Activated CD4-positive, alpha-beta T cell treated with anti-CD3 and anti-CD28 coated beads for 48 hours (primary cell): ENCODE data around the gene RBMXL2.

Source experiments
- DNase-seq: peaks from one replicate; pipeline ENCODE4 v3.0.0-alpha.2; 2020

The RBMXL2 gene

DNA sequence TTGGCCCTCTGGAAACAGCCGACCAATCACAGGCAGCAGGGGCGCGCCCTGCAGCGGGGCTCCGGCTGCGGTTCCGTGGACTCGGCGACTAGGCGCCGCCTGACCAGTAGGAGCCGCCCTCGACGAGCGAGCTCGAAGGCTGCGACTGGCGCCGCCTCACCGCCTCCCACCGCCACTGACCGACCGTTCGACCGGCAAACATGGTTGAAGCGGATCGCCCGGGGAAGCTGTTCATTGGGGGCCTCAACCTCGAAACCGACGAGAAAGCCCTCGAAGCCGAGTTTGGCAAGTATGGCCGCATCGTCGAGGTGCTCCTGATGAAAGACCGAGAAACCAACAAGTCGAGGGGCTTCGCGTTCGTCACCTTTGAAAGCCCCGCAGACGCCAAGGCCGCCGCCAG lies at the start of gene RBMXL2:
TSS of gene RBMXL2 (plus strand) at position 78 of the 400 bp plus-strand sequence. CDS start at position 201, 123 bp downstream.
- no peak for DNase-seq

DNA sequence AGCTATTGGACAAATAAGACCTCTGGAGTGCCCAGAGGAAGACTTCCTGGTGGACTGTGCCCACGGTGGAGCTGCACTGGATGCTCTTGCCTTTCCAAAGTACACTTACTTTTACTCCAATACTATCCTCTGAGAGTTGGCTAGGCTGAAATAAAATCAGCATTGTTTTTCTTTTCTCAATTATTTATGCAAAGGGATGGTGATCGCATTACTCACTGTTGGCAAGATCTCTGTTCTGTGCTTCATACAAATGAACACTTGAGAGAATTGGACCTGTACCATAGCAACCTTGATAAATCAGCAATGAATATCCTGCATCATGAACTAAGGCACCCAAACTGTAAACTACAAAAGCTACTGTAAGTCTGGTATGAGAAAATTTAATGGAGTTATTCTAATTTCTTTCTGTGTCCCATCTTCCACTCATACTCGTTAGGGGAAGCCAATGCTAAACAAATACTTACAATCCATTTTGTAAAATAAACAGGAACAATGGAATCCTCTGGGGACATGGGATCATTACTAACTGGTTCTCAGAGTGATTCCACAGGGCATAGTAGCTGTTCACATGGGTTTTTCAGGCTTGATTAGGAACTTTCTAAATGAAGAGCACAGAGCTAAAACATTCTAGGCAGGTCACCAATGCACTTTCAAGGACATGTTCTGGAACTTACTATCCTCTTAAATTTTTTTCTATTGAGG lies 42.2 kb upstream of the RBMXL2 start:
- DNase-seq, result no peak

DNA sequence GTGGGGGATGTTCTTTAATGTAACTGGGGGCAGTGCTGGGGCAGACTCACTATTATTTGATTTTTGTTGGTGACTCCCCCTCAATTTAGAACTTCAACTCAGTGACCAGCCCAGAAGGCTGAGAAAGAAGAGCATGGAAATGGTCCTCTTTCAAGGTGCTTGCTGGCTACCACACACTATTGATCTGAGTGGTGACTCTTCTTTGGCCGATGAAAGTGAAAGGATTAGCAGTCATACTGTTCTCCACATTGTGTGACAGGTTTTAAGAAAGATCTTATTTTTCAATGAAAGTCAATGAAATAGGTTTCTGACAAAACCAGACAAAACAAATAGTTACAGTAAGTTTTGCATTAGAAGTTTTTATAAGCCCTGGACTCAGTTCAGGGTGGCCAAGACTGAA lies 38.6 kb upstream of the RBMXL2 start:
- no peak for DNase-seq

DNA sequence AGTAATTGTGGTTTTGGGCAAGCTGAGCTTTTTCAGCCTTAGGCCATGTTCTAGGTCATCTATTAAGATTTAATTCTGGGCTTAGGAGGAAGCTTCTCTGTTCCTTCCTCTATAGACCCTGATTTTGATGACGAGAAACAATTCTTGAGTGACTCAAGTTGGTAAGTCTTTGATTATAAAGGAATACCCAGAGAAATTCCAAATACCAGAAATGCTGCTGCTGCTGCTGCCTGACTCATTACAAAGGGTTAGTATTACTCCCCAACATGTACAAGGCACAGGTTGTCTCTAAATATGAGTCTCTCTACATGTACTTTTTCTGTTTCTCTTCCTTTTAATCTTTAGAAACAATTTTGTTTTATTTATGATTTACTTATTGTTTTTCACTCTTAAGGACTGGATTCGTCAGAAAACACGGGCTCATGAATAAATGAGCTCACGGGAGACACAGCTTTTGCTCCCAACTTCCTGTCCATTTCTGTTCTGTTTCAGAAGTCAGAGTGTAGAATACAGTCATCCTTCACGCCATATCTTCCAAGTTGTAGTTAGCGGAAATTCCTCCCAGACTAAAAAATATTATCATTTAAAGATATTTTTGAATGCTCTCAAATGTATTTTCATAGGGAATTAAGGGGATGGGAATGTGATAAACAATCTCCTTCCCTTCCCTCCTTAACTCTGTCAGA lies 31.8 kb upstream of the RBMXL2 start:
- DNase-seq, result no peak

DNA sequence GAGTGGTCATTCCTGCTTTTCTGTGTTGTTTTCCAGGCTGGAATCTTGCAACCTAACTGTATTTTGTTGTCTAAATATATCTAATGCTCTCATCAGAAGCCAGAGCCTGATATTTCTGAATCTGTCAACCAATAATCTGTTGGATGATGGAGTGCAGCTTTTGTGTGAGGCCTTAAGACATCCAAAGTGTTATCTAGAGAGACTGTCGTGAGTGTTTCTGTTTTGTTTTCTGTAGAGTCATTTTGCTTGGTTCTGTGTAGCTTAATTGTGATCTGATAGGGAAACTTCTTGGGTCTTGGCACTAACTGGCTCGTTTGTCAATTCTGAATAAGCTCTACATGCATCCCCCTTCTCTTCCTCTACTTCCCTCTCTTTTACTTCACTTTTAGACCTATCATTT lies 31.2 kb upstream of the RBMXL2 start:
- no peak for DNase-seq

DNA sequence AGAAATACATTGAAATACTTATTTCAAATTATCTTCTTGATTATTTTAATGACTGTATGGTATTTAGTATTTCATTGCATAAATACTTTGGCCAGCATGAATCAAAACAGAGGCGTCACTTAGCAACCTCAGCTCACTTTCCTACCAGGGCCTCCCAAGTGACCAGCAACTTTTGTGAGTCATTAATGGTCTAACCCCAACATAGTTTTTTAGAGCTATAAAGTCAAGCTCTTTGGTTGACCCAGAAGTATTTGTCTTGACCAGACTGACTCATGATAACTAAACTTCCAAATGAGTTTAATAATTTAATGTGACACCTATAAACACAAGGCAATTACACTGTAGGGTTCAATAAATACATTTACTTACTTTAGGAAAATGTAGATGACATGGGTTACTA lies 27.9 kb upstream of the RBMXL2 start:
- no peak for DNase-seq

DNA sequence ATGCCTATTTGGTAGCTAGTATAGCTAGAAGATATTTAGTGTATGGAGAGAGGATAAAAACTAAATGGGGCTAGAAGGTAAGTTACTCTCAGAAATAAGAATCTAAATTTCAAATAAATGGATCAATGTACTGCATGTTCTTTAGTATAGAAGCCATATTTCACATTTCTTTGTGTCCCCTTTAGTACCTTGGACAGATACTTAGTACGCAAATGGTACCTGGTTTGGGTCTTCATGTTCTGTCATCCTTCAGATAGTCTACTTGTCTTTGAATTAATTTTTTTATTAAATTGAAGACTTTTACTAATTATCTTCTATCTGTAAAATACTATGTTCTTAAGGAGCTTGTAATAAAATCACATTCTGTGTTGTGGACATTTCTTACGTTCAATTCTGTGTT lies 26.3 kb upstream of the RBMXL2 start:
- no peak for DNase-seq

DNA sequence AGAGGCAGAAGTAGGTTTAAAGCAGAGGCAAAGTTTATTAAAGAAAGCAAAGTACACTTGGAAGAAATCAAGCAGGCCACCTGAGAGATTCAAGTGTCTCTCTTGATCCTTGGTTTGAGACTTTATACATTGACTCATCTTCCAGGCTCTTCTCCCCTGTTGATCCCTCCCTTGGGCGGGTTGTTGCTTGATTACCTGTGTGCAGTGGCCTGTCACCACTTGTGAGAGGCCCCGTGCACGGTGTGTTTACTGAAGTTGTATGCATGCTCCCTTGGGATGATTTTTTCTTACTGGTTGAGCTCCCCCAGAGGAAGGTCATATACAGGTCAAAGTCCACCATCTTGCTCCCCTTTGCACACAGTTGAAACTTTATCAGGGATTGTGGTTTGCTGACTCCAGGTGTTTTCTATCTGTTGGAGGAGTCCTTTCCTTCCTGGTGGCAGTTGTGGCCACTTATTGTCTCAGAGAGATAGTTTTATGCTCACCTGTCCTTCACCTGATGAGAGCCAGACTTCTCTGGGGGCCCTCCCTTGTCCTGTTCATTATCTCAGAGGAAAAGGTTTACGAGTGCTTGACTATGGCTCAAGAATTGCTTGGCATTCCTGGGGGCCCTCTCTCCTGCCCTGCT lies 16.3 kb upstream of the RBMXL2 start:
- DNase-seq, result no peak

DNA sequence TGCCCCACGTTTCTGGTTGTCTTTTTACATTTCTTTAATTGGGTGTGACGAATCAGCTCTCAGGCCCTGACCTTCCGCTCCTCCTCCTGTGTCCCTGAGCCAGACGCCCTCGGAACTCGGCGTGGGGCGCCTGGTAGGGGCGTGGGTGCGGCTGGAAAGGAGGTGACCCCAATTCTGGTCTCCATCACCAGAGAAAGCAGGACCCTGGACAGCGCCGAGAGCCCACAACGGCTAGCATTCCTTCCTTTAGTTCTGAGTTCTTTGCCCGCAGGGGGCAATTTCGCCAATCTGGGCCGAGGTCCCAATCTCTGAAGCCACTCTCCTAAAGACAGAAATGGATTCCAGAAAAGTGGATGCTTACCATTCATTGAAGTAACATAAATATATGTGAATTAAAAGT lies 11.7 kb upstream of the RBMXL2 start:
- DNase-seq, result no peak

DNA sequence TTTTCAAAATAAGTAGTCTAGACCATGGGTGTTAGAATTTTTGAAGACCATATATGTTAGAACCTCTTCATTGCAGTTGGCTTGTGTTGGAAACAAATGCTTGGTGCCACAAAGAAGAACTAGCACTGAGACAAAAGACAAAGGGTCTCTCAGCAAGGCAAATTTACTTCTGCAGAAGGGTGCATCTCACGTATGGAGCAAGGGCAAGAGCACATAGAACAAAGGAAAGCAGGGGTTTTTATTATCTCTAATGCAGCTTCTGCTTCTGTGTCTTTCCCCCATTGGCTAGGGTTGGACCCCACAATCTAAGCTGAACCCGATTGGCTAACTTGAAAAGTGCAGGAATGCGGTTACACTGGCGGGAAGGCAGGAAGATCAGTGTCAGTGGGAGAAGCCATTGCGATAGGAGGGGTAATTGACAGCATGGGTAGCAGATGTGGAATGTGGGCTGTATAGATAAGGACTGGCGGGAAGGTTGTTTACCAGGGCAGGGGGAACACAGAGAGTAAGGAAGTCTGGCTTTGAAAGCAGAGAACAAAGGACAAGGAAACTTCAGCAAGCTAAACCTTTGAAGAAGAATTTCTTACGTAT lies 9.2 kb upstream of the RBMXL2 start:
- no peak for DNase-seq

DNA sequence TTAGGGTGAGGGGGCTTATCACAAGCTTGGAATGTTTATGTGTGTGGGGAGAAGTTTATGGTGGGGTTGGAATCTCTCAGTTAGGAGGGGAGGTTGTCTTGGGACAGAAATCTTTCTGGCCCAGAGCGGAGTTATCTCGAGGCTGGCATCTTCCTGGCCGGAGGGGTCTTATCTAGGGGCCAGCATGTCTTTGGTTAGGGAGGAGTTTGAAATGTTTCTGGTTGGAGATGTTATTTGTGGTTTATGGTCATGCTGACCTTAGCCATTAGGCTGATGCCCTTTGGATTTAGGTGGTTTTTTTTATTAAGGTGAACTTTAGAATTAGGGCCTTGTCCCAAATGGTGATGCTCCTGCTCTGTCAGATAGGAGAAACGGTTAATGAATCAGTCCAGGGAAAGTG lies 7.9 kb upstream of the RBMXL2 start:
- no peak for DNase-seq

DNA sequence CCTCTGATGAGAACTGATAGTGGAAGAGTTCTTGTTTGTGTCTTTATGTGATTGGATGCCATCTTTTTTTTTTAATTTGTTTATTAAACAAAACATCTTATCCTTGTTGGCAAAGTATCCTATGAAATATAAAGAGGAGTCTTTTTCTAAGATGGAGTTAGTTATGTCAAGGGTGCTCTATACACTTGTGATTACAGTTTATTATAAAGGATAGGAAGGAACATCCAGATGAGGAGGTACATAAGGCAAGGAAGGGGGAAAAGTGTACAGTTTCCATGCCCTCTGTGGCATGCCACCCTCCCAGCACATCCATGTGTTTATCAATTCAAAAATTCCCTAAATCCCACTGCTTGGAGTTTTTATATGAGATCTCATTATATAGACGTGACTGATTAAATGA lies 7.4 kb upstream of the RBMXL2 start:
- DNase-seq, result no peak

DNA sequence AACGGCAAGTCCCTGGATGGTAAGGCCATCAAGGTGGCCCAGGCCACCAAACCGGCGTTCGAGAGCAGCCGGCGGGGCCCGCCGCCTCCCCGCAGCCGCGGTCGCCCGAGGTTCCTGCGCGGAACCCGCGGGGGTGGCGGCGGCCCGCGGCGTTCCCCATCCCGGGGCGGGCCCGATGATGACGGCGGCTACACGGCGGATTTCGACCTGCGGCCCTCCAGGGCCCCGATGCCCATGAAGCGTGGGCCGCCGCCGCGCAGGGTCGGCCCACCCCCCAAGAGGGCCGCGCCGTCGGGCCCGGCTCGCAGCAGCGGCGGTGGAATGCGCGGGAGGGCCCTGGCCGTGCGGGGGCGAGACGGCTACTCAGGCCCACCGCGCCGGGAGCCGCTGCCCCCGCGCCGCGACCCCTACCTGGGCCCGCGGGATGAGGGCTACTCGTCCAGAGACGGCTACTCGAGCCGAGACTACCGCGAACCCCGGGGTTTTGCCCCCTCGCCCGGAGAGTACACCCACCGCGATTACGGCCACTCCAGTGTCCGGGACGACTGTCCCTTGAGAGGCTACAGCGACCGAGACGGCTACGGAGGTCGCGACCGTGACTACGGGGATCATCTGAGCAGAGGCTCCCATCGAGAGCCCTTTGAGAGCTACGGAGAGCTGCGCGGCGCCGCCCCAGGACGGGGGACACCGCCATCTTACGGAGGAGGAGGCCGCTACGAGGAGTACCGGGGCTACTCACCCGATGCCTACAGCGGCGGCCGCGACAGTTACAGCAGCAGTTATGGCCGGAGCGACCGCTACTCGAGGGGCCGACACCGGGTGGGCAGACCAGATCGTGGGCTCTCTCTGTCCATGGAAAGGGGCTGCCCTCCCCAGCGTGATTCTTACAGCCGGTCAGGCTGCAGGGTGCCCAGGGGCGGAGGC lies 792 bp downstream of the RBMXL2 start:
- DNase-seq, result no peak

DNA sequence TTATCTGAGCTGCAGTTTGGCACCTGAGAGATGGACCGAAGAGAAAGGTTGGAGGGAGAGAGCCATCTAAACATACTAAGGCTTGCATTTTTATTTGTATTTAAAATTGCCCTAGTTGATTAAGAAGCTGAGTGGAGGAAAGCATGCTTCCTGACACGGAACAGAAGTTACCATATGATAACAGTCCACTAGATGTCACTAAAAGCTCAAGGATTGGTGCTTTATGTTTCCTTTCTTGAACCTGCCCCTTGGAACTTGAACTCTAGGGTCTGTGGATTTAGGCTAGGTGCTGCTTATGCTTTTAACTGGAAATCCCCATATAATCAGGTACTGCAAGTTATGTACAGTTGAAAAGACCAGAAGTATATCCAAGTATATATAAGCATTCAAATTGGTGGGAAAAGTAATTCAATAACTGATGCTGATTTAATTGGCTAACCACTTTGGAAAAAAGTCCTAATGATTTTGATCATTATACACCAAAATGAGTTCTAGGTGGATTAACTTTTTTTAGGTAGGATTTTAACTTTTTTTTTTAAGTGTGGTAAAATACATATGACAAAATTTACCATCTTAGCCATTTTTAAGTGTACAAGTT lies 9.5 kb downstream of the RBMXL2 start:
- no peak for DNase-seq

DNA sequence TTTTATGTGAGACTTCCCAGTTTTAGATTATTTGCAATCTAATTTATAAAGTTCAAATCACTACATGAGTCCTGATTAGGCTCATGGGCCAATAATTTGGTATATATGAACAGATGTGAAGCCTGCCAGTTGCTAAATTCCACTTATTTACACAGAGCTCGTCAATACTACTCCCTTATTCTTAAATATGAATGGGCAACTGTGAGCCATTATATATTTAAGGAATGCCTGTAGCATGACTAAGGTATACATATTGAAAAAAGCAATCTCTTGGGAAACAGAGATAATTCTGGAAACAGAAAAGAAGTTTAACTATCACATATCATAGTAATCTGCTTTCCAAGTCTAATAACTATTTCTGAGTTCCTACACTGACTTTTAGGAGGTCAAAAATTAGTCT lies 27.0 kb downstream of the RBMXL2 start:
- no peak for DNase-seq

DNA sequence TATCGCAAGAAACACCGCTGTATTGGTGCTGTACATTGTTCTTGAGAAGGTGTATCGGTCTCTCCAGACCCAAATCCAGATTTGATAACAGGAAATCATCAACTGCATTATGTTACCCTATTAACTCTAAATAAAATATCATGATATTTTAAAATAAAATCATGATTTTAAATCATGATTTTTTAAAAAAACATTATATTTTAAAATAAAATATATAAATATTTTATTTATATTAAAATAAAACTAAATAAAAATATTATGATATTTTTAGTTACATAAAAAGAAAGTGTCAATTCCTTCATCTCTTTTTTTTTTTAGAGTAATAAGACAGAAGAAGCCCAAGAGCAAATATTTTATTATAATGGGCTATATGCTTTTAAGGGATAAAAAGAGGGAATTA lies 27.6 kb downstream of the RBMXL2 start:
- DNase-seq, result no peak

DNA sequence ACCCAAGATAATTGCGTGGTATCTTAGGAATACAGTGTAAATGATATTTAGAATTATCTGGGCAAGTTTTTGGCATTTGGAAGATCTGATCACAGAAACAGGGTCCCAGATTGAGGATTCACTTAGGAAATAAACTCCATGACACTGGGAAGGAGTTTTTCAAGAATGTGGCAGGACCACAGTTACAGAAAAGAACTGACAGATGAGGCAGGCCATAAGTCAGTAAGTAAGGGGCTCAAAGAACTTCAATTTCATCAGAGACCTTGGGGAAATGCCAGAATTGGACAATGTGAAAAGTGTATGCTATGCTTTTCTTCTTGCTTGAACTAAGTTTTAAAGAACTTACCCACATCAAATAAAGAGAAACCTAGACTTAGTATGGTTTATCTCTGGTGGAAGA lies 49.3 kb downstream of the RBMXL2 start:
- no peak for DNase-seq
